DMS79 treated with DMSO at 0.1 percent for 48 hours (cell line): ENCODE measurements around the gene AAR2.

Experiments
- DNase-seq: peaks from one replicate; lab custom pipeline; 2025; lab: John Stamatoyannopoulos, UW

AAR2 gene

GRCh38 chr20:36279776-36280175 is 43.5 kb downstream of the AAR2 start:
- DNase-seq, result no peak

DNA sequence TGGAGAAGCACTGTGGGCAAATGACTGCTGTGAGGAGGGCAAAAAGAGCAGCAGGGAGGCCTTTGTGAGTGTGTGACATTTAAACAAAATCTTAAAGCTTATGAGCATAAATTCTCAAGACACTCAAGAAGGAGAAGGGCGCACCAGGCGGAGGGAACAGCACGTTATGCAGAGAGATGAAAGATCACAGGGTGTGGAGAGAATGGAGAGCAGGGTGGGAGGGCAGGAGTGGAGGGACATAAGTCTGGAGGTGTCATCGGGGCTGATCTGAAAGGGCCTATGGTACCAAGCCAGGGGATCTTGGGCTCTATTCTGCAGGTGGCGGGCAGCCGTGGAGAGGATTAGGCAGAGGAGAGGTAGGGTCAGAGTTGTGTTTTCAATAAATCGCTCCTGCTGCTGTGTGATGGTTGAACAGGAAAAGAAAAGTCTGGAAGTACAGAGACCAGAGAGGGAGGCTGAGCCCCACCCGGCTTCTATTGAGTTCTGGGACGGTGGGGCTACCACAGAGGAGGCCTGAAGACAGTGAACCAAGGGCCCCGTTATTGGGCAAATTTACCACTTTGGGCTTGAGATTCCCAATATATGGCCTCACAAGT is 45.6 kb downstream of the AAR2 start:
- DNase-seq, result no peak

GRCh38 chr20:36284751-36285150 is 48.5 kb downstream of the AAR2 start:
- DNase-seq, result no peak

- DNase-seq, result no peak
These were observed 49.6 kb downstream of the AAR2 start for GRCh38 chr20:36285746-36286447.

GRCh38 chr20:36297656-36298055 is 61.4 kb downstream of the AAR2 start:
- DNase-seq, result no peak

DNA sequence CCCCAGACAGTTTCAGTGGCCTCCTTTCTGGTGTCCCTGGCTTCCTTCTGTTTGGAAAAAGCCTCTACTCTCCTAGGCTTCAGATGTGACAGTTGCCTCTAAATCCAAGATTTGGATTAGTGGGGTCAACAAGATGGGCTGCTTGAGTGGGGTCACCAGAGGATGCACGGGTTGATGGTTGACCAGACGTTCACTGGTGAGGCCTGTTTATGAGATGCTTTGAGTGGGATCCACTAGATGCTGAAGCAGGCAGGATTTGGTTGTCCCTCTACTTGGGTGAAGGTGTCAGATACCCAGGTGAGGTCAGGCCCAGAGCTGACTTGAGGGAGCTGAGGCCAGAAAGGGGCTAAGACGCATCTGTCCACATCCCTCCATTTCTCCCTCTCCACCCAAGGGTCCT is 61.8 kb downstream of the AAR2 start:
- DNase-seq, result no peak

GRCh38 chr20:36298795-36299339 is 62.6 kb downstream of the AAR2 start:
- DNase-seq, result no peak

GRCh38 chr20:36299459-36299858 is 63.2 kb downstream of the AAR2 start:
- no peak for DNase-seq

- DNase-seq, result no peak
These were observed 65.3 kb downstream of the AAR2 start for GRCh38 chr20:36301359-36302119.

DNA sequence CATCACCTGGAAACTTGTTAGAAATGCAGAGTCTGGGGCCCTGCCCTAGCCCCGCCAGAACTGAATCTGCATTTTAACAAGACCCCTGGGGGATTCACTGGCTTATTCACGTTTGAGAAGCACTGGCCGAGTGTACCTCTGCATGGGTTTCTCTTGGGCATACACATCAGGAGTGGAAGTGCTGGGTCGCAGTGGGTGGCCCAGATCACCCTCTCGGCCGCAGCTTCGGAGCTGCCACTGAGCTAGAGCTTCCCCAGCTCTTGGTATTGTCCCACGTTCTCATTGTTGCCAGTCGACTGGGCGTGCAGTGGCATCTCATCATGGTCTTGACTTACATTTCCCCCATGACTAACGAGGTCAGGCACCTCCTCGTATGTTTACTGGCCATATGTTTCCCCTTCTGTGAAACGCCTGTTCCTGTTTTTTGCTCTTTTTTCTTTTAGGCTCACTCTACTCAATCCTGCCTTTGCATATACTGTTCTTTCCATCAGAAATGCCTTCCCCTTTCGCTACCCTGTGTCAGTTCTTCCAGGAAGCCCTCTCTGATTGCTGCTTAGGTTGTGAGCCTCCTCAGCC is 66.8 kb downstream of the AAR2 start:
- DNase-seq, result no peak

DNA sequence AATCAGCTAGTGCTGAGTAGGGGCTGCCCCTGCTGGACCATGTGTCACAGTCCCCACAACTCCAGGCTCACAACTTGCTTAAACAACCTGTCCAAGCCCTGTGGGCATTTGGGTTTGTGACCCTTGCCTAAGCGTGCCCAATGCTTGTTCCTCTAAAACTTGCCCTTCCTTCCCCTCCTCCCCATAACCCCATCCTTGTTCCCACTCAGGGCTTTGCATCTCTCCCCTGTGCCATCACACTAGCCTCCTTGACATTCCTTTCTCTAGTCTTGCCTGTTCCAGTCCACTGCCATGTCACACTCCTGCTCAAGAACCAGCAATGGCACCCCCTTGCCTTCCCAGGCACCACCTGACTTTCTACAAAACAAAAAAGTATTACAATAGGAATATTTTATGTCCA is 67.6 kb downstream of the AAR2 start:
- no peak for DNase-seq

GRCh38 chr20:36304786-36305495 is 68.7 kb downstream of the AAR2 start:
- no peak for DNase-seq

GRCh38 chr20:36305602-36306551 is 69.6 kb downstream of the AAR2 start, which contains the start of gene DLGAP4:
TSS of gene DLGAP4 (plus strand) at chr20:36306339. CDS start at chr20:36431718, 125,379 bp downstream.
- DNase-seq, result no peak
